DMS 273 (cell line): ENCODE measurements around the gene TCERG1L.

Source experiments
- DNase-seq: peaks from one replicate; lab custom pipeline; 2025; ENCODE audit not compliant: unreplicated experiment; lab: John Stamatoyannopoulos, UW

Gene TCERG1L

GRCh38 chr10:131316321-131317075 lies 5.0 kb upstream of the TCERG1L start:
- DNase-seq, result no peak

- DNase-seq, result no peak
Measured at GRCh38 chr10:131315344-131315743, 3.8 kb upstream of the TCERG1L start.

GRCh38 chr10:131314799-131315198 lies 3.3 kb upstream of the TCERG1L start:
- DNase-seq, result no peak

- DNase-seq, result no peak
Measured at GRCh38 chr10:131314148-131314547, 2.6 kb upstream of the TCERG1L start.

GRCh38 chr10:131313377-131313776 lies 1.9 kb upstream of the TCERG1L start:
- DNase-seq, result no peak

- DNase-seq, result peak; percentile 69
Measured at GRCh38 chr10:131312478-131312836, 936 bp upstream of the TCERG1L start.

GRCh38 chr10:131311402-131311660 lies 190 bp downstream of the TCERG1L start:
- no peak for DNase-seq

GRCh38 chr10:131310551-131311401 lies 745 bp downstream of the TCERG1L start:
- no peak for DNase-seq

GRCh38 chr10:131310142-131310541 lies 1.4 kb downstream of the TCERG1L start:
- DNase-seq, result no peak

GRCh38 chr10:131300508-131300907 lies 11.0 kb downstream of the TCERG1L start:
- no peak for DNase-seq

GRCh38 chr10:131290781-131291180 lies 20.7 kb downstream of the TCERG1L start:
- no peak for DNase-seq

- no peak for DNase-seq
Measured at GRCh38 chr10:131288648-131289047, 22.9 kb downstream of the TCERG1L start.

- no peak for DNase-seq
Measured at GRCh38 chr10:131282961-131283360, 28.6 kb downstream of the TCERG1L start.

- no peak for DNase-seq
Measured at GRCh38 chr10:131280101-131280500, 31.4 kb downstream of the TCERG1L start.

GRCh38 chr10:131279516-131279915 lies 32.0 kb downstream of the TCERG1L start:
- DNase-seq, result no peak

GRCh38 chr10:131277969-131278368 lies 33.6 kb downstream of the TCERG1L start:
- no peak for DNase-seq

- no peak for DNase-seq
Measured at GRCh38 chr10:131277278-131277677, 34.2 kb downstream of the TCERG1L start.

GRCh38 chr10:131275691-131276090 lies 35.8 kb downstream of the TCERG1L start:
- DNase-seq, result no peak

- no peak for DNase-seq
Measured at GRCh38 chr10:131274883-131275282, 36.6 kb downstream of the TCERG1L start.

GRCh38 chr10:131274133-131274880 lies 37.2 kb downstream of the TCERG1L start:
- DNase-seq, result no peak

GRCh38 chr10:131273476-131273875 lies 38.0 kb downstream of the TCERG1L start:
- DNase-seq, result no peak

GRCh38 chr10:131272897-131273451 lies 38.5 kb downstream of the TCERG1L start:
- DNase-seq, result no peak
